OCI-LY3 (cell line): ENCODE measurements around the gene ATP2B1.

Source experiments
- CTCF ChIP-seq: fragments of 200-600, 300-600 bp; sonication (generic); IDR thresholded peaks from 2 replicates; pipeline ENCODE4 v1.5.1; 2014; ENCODE audit warnings: antibody characterized with exemption, low read length, low read depth
- EZH2phosphoT487 ChIP-seq: fragments of 200-600 bp; shearing (Covaris generic); IDR thresholded peaks from 2 replicates; pipeline ENCODE4 v1.6.1; 2018; ENCODE audit warnings: antibody characterized with exemption, mixed run types, low read depth

GRCh38 chr12:89709995-89710872 lies 1.6 kb upstream of the ATP2B1 start:
- no peak for TF ChIP-seq CTCF
- TF ChIP-seq EZH2phosphoT487: no peak
